HG02840 (cell line): ENCODE measurements around the gene FUCA2.

Experiments
- ATAC-seq: cut with Tn5 transposase; IDR thresholded peaks from one replicate; pipeline ENCODE4 v1.9.1; 2021; ENCODE audit warnings: mild to moderate bottlenecking, moderate library complexity, moderate number of reproducible peaks; ENCODE audit not compliant: unreplicated experiment, low FRiP score

Gene FUCA2

GRCh38 chr6:143510991-143511891, at the start of gene FUCA2:
FUCA2 (minus strand) TSS chr6:143511720; CDS start chr6:143511634, 86 bp downstream.
- ATAC-seq: peak; percentile 59

- ATAC-seq: no peak
Observed at GRCh38 chr6:143561105-143561704, 49.7 kb upstream of the FUCA2 start.

GRCh38 chr6:143559051-143559660, 47.6 kb upstream of the FUCA2 start:
- ATAC-seq: no peak

- ATAC-seq: no peak
Observed at GRCh38 chr6:143556529-143556928, 45.0 kb upstream of the FUCA2 start.

- ATAC-seq: no peak
Observed at GRCh38 chr6:143555582-143555981, 44.1 kb upstream of the FUCA2 start.

- ATAC-seq: no peak
Observed at GRCh38 chr6:143555071-143555492, 43.6 kb upstream of the FUCA2 start.

GRCh38 chr6:143553337-143553736, 41.8 kb upstream of the FUCA2 start:
- no peak for ATAC-seq

GRCh38 chr6:143549949-143550268, 38.4 kb upstream of the FUCA2 start:
- no peak for ATAC-seq

- ATAC-seq: no peak
Observed at GRCh38 chr6:143549221-143549948, 37.9 kb upstream of the FUCA2 start.

- ATAC-seq: no peak
Observed at GRCh38 chr6:143546599-143546998, 35.1 kb upstream of the FUCA2 start.

GRCh38 chr6:143545976-143546547, 34.5 kb upstream of the FUCA2 start:
- no peak for ATAC-seq

GRCh38 chr6:143545165-143545564, 33.6 kb upstream of the FUCA2 start:
- no peak for ATAC-seq

- no peak for ATAC-seq
Observed at GRCh38 chr6:143544011-143544696, 32.6 kb upstream of the FUCA2 start.

GRCh38 chr6:143543435-143543834, 31.9 kb upstream of the FUCA2 start:
- no peak for ATAC-seq

GRCh38 chr6:143542888-143543287, 31.4 kb upstream of the FUCA2 start:
- no peak for ATAC-seq

GRCh38 chr6:143540192-143540591, 28.7 kb upstream of the FUCA2 start:
- no peak for ATAC-seq

GRCh38 chr6:143539734-143540133, 28.2 kb upstream of the FUCA2 start:
- no peak for ATAC-seq

- no peak for ATAC-seq
Observed at GRCh38 chr6:143539106-143539505, 27.6 kb upstream of the FUCA2 start.

- ATAC-seq: no peak
Observed at GRCh38 chr6:143538374-143538773, 26.9 kb upstream of the FUCA2 start.
